Measurements from ENCODE around the gene FBRSL1. TPM values are rescaled to one million over a fixed set of nuclear protein-coding genes. Genes with fewer than 3 reads are reported as not detected.

FBRSL1 gene
- total RNA-seq, 1 experiment from 2014 or later: 124 TPM

GRCh38 chr12:132495629-132496357 is 5.8 kb downstream of the FBRSL1 start:
- H2AFZ ChIP-seq (ENCODE audit: low read depth, low read length, poor library complexity, severe bottlenecking): no peak overlapping the region
- no peak overlapping the region for H3K4me3 ChIP-seq (replicated peaks in 1 of 2; ENCODE audit: low read depth in 1 of 2, low read length in 2 of 2)
- H3K27me3 ChIP-seq (ENCODE audit: insufficient read depth, low read length): no peaks in the 10 kb centered on the region
- peaks cover 10 to 27% of the 10 kb centered on the region in 2 experiments; a peak in 3 of 4 replicates for H3K4me1 ChIP-seq (ENCODE audit: control insufficient read depth in 1 of 2, insufficient read depth in 2 of 2, low read length in 2 of 2)
- H3K27ac ChIP-seq (ENCODE audit: low read depth, low read length): no peak overlapping the region
- no peak overlapping the region for H3K9ac ChIP-seq (ENCODE audit: low read length)
- ChIA-PET POLR2A (no interaction called here), CTCF (no interaction called here), RAD21 (ENCODE audit: low non-redundant PET in 1 of 2, low total read pairs in 2 of 2, uncharacterized antibody in 2 of 2, unreplicated experiment in 2 of 2) (no interaction called here)
- no TSS peak for BruUV-seq (replicated peaks)
- H3K9me3 ChIP-seq (ENCODE audit: control insufficient read depth in 1 of 2, insufficient read depth in 1 of 2, low read depth in 1 of 2, low read length in 2 of 2): no peaks in the 10 kb centered on the region
- no peak for TF ChIP-seq ELF1 (IDR thresholded peaks at IDR 0.05; ENCODE audit: borderline replicate concordance, low read depth)
- TF ChIP-seq CBX3 (IDR thresholded peaks at IDR 0.05; ENCODE audit: low read depth): no peak
- TF ChIP-seq JUND (IDR thresholded peaks at IDR 0.05): no peak
- intact Hi-C loops (cut with micrococcal nuclease): no loop called here
- DNase-seq (ENCODE audit: low read depth, low spot score): no peak
- peaks cover 0 to 5% of the 10 kb centered on the region in 2 experiments; a peak in 1 of 4 replicates for H3K36me3 ChIP-seq (ENCODE audit: control insufficient read depth in 1 of 2, insufficient read depth in 2 of 2, low read length in 2 of 2)
- no peaks in the 10 kb centered on the region for H4K20me1 ChIP-seq (ENCODE audit: insufficient read depth)
- no peak for ATAC-seq
- H3K4me2 ChIP-seq (ENCODE audit: low read length): no peak overlapping the region
- peaks cover 99% of the 10 kb centered on the region for H3K79me2 ChIP-seq (ENCODE audit: insufficient read depth, low read length)
- H3K9me2 ChIP-seq (ENCODE audit: insufficient read depth): no peaks in the 10 kb centered on the region

GRCh38 chr12:132496358-132496669 is 6.4 kb downstream of the FBRSL1 start:
- peaks cover 8 to 23% of the 10 kb centered on the region in 2 experiments; a peak in 3 of 4 replicates for H3K4me1 ChIP-seq (ENCODE audit: control insufficient read depth in 1 of 2, insufficient read depth in 2 of 2, low read length in 2 of 2)
- no peak overlapping the region for H3K4me2 ChIP-seq (ENCODE audit: low read length)
- TF ChIP-seq POLR2AphosphoS5 (IDR thresholded peaks at IDR 0.05; ENCODE audit: low read depth, low read length) (no peak), POLR2A (IDR thresholded peaks at IDR 0.05; ENCODE audit: borderline replicate concordance, extremely low read depth, insufficient read depth, insufficient read length) (no peak), ZFX (IDR thresholded peaks at IDR 0.05) (no peak), YY1 (IDR thresholded peaks at IDR 0.05; ENCODE audit: extremely low read depth, insufficient replicate concordance, low read depth, low read length) (no peak), EZH2 (IDR thresholded peaks at IDR 0.05) (no peak), MAX (IDR thresholded peaks at IDR 0.05) (no peak), SIN3A (IDR thresholded peaks at IDR 0.05; ENCODE audit: low read depth) (no peak), SRF (IDR thresholded peaks at IDR 0.05; ENCODE audit: low read depth) (no peak), EZH2phosphoT487 (IDR thresholded peaks at IDR 0.05; ENCODE audit: borderline replicate concordance) (no peak), ELF1 (IDR thresholded peaks at IDR 0.05; ENCODE audit: borderline replicate concordance, low read depth) (no peak), JUND (IDR thresholded peaks at IDR 0.05) (no peak), REST (IDR thresholded peaks at IDR 0.05; ENCODE audit: low read depth) (no peak), TCF7L2 (IDR thresholded peaks at IDR 0.05; ENCODE audit: borderline replicate concordance, extremely low read depth, insufficient read depth, insufficient read length) (no peak)
- H3K36me3 ChIP-seq (ENCODE audit: control insufficient read depth in 1 of 2, insufficient read depth in 2 of 2, low read length in 2 of 2): peaks cover 0 to 5% of the 10 kb centered on the region in 2 experiments; a peak in 1 of 4 replicates
- no peaks in the 10 kb centered on the region for H3K27me3 ChIP-seq (ENCODE audit: insufficient read depth, low read length)
- H3K9me3 ChIP-seq (ENCODE audit: control insufficient read depth in 1 of 2, insufficient read depth in 1 of 2, low read depth in 1 of 2, low read length in 2 of 2): no peaks in the 10 kb centered on the region
- no peak overlapping the region for H3K4me3 ChIP-seq (replicated peaks in 1 of 2; ENCODE audit: low read depth in 1 of 2, low read length in 2 of 2)
- no peak overlapping the region for H3K9ac ChIP-seq (ENCODE audit: low read length)
- RAD21 ChIA-PET (ENCODE audit: low non-redundant PET in 1 of 2, low total read pairs in 2 of 2, uncharacterized antibody in 2 of 2, unreplicated experiment in 2 of 2): no interaction called here
- BruUV-seq (replicated peaks): no TSS peak
- H3K9me2 ChIP-seq (ENCODE audit: insufficient read depth): no peaks in the 10 kb centered on the region
- ATAC-seq (no peak), DNase-seq (ENCODE audit: low read depth, low spot score) (no peak)
- H2AFZ ChIP-seq (ENCODE audit: low read depth, low read length, poor library complexity, severe bottlenecking): no peak overlapping the region
- H3K79me2 ChIP-seq (ENCODE audit: insufficient read depth, low read length): peaks cover 99% of the 10 kb centered on the region
- H4K20me1 ChIP-seq (ENCODE audit: insufficient read depth): no peaks in the 10 kb centered on the region
- POLR2A ChIA-PET: no interaction called here
- no peak overlapping the region for H3K27ac ChIP-seq (ENCODE audit: low read depth, low read length)
- intact Hi-C loops (cut with micrococcal nuclease): no loop called here
- CTCF ChIA-PET: no interaction called here
